ENCODE data around the gene GPR84. TPM values are rescaled to one million over a fixed set of nuclear protein-coding genes. Genes with fewer than 3 reads are reported as not detected.
A peak's percentile ranks its signal among the peaks of the same experiment; 100 is the strongest.

GPR84 gene
- total RNA-seq, 1 donor: 49.4 TPM

- Histone ChIP-seq H3K4me1 (ENCODE audit: insufficient read depth, low read length) (peaks cover 29% of the 10 kb centered on the region), H3K4me3 (ENCODE audit: low read length) (no peak overlapping the region), H3K27me3 (ENCODE audit: insufficient read depth, low read length) (no peaks in the 10 kb centered on the region), H3K9me3 (ENCODE audit: low read depth, low read length) (no peaks in the 10 kb centered on the region)
Observed at GRCh38 chr12:54397157-54397556, 32.9 kb upstream of the GPR84 start.

DNA sequence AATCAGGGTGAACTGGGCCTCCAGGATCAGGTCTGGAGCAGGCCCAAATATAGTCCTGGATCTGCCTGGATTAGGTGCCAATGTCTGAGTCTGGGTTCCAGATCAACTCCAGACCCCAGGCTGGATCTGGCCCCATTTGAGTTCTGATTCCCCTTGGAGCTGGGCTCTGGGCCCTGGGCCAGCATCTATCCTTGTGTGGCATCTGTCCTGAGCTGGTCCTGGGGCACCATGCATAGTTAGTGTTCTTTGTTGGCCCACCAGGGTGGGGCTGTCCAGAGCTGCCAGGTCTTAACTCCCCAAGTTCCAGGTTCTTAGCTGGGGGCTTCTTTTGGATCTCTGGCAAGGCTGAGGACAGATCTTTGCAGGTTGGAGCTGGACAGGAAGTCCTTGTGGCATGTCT lies 31.3 kb upstream of the GPR84 start:
- Histone ChIP-seq H3K27me3 (ENCODE audit: insufficient read depth, low read length) (no peaks in the 10 kb centered on the region), H3K4me1 (ENCODE audit: insufficient read depth, low read length) (peaks cover 45% of the 10 kb centered on the region), H3K9me3 (ENCODE audit: low read depth, low read length) (no peaks in the 10 kb centered on the region), H3K4me3 (ENCODE audit: low read length) (no peak overlapping the region)

DNA sequence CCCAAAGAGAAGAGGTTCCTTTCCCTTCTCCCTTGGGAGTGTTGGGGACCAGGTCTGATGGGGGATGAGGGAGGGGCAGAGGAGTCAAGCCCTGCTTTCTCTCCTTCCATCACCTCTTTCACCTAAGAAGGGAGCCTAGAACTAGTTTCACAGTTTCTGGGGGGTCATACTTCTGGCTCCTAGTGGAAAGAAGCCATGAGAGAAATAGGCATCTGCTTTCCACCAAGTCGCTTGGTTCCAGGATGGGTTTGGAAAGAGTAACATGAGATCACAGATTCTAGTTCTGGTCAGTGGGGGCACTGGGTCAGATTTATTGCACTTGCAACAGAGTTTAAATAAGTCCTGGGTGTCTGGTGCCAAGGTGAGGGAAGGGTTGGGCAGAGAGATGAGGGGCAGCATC lies 30.7 kb upstream of the GPR84 start:
- Histone ChIP-seq H3K27me3 (ENCODE audit: insufficient read depth, low read length) (no peaks in the 10 kb centered on the region), H3K9me3 (ENCODE audit: low read depth, low read length) (no peaks in the 10 kb centered on the region), H3K4me3 (ENCODE audit: low read length) (no peak overlapping the region), H3K4me1 (ENCODE audit: insufficient read depth, low read length) (peaks cover 49% of the 10 kb centered on the region)

GRCh38 chr12:54394281-54394719 lies 30.0 kb upstream of the GPR84 start:
- H3K4me1 ChIP-seq (ENCODE audit: insufficient read depth, low read length): peaks cover 56% of the 10 kb centered on the region
- H3K9me3 ChIP-seq (ENCODE audit: low read depth, low read length): no peaks in the 10 kb centered on the region
- H3K27me3 ChIP-seq (ENCODE audit: insufficient read depth, low read length): no peaks in the 10 kb centered on the region
- no peak overlapping the region for H3K4me3 ChIP-seq (ENCODE audit: low read length)

DNA sequence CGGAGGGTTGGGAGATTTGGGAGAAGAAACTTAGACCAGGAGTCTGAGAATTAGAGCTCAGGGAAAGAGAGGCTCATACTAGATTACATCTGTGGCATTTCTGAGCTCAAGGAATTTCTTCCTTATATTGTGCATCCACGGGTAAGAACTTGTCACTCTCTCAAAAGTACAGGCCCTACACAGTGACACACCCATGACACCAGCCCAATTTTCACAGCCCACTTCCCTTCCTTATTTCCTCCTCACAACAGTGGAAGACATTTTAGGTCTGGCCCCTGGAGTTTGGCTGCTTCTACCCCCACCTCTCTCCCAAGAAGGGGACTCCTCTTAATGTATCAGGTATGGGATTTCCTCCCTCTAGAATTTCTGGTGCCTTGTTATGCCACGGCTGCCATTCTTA lies 29.5 kb upstream of the GPR84 start:
- Histone ChIP-seq H3K4me1 (ENCODE audit: insufficient read depth, low read length) (peaks cover 61% of the 10 kb centered on the region), H3K4me3 (ENCODE audit: low read length) (no peak overlapping the region), H3K27me3 (ENCODE audit: insufficient read depth, low read length) (no peaks in the 10 kb centered on the region), H3K9me3 (ENCODE audit: low read depth, low read length) (no peaks in the 10 kb centered on the region)

DNA sequence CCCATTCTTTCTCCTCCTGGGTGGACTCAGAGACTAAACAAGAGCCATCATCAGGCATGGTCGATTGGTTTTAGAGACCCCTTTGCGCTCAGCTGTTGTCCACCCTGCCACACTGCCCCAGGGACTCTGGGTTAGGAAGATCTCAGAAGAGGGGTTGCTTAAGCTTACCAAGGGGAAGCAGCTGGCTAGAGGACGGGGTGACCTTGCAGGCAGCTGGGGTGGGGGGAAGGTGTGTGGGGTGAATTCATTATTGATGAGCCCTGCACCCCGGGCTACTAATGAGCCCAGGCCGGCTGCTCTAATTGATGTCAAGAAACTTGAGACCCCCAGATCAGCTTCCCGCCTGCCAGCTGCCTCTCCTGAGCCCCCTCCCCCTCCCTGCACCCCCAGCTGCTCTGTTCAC lies 28.9 kb upstream of the GPR84 start:
- no peaks in the 10 kb centered on the region for H3K27me3 ChIP-seq (ENCODE audit: insufficient read depth, low read length)
- H3K9me3 ChIP-seq (ENCODE audit: low read depth, low read length): no peaks in the 10 kb centered on the region
- peaks cover 66% of the 10 kb centered on the region for H3K4me1 ChIP-seq (ENCODE audit: insufficient read depth, low read length)
- H3K4me3 ChIP-seq (ENCODE audit: low read length): no peak overlapping the region

DNA sequence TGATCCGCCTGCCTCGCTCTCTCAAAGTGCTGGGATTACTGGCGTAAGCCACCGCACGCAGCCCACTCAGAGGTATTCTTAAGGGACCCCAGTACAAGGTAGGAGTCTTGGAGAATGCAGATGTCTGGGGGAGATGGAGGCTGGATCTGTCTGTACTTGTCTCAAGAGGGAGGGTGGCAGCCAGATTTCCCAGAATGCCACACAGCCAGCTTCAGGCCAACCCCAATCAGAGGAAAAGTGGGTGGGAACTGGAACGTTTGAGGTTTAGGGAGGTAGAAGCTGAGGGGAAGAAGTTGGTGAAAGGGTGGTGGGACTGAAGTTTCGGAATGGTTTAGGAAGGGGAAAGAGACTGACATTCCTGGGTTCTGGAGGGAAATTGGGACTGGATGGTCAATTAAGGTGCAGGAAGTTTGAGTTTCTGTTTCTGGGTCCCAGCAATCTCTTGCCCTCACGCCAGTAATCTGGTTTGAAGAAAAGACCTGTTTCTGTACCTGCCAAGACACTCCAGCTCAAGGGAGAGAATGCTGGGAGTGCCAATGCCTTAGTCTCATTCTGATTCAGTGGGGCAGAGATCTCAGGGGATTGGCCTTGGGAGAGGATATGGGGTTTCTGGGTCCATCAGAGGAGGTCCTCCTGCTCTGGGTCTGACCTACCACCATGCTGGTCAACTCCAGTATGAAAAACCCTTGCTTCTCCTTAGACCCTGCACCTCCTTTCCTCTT lies 28.4 kb upstream of the GPR84 start:
- H3K4me1 ChIP-seq (ENCODE audit: insufficient read depth, low read length): peaks cover 72% of the 10 kb centered on the region
- H3K9me3 ChIP-seq (ENCODE audit: low read depth, low read length): no peaks in the 10 kb centered on the region
- H3K4me3 ChIP-seq (ENCODE audit: low read length): no peak overlapping the region
- no peaks in the 10 kb centered on the region for H3K27me3 ChIP-seq (ENCODE audit: insufficient read depth, low read length)

DNA sequence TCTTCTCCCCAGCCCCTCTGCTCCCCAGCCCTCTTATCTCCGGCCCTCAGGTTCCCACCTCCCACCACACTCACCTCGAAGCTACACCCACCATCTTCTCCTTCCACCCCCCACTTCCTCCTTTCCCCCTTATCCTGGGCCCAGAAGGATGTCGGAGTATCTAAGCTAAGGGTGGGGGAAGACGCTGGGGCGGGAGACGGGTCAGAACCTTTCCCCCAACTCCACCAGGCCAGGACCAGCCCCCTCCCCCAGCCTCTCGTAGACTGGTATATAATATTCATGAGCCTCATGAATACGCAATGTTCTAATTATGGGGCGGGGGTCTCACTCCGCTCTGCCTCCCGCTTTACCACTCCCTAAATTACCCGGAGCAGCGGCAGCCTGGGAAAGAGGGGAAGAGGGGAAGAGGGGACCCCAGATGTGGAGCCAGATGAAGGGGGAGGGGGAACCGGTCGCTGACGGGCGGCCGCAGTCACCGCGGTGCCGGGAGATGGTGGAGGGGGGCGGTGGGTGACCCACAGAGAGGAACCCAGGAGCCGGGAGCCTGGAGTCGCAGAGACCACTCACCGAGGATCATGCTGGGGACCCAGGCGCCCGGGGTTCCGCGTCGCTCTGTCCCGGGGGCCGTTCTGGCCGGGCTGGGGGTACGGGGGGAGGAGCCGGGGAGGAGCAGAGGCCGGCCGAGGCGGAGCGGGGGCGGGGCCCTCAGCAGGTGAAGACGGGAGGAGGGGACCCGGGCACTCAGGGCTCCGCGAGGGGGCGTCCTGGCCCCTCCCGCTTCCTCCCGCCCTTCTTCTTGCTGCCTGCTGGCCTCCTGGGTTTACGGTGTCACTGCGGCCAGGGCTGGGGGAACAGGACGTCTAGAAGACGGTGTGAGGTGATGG lies 26.6 kb upstream of the GPR84 start:
- Histone ChIP-seq H3K4me1 (ENCODE audit: insufficient read depth, low read length) (peaks cover 89% of the 10 kb centered on the region), H3K27me3 (ENCODE audit: insufficient read depth, low read length) (no peaks in the 10 kb centered on the region), H3K9me3 (ENCODE audit: low read depth, low read length) (no peaks in the 10 kb centered on the region), H3K4me3 (ENCODE audit: low read length) (peak overlapping the region; percentile 35)

DNA sequence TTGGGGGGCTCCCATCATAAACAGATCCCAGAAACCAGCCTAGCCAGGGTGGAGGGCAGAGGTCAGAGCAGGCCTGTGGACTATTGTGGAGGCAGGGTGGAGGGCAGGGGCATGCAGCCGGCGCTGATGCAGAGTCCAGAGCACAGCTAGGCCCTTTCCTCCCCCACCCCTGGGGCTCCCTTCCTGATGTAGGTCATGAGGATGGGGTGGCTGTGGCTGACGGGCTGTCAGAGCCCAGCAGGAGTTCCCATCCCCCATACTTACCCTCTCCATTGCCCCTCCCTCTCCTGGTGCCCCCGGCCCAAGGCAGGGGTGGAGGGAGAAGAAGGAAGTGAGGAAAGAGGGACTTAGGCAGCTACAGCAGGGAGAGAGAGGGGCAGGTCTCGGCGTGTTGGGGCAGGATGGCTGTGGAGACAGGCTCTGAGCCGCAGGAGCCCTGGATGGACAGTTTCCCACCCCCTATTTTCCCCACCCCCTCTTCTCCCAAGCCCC lies 25.9 kb upstream of the GPR84 start:
- Histone ChIP-seq H3K4me1 (ENCODE audit: insufficient read depth, low read length) (peaks cover 96% of the 10 kb centered on the region), H3K9me3 (ENCODE audit: low read depth, low read length) (no peaks in the 10 kb centered on the region), H3K27me3 (ENCODE audit: insufficient read depth, low read length) (no peaks in the 10 kb centered on the region), H3K4me3 (ENCODE audit: low read length) (no peak overlapping the region)

DNA sequence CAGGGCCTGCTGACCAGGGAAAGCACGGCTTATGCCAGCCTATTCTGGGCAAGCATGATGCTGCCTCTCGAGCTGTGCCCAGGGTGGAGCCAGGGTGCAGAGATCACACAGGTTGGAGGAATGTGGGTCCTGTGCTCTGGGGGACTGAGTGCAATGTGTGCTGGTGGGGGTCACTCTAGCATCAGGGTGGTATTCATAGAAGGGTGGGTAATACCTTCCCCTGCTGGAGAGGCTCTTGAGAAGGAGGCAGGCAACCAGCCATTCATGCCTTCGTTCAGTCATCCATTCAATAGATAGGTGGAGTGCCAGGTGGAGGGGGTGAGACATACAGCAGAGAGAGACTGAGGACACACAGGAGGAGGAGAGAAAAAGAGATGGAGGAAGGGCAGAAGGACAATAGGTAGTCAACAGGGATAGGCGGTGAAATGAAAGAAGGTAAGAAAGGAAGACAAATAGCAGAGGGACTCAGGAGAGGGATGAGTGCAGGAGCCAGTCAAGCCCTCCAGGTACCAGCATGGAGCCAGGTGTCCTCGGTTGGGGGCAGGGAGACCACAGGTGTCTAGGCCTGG lies 25.4 kb upstream of the GPR84 start:
- Histone ChIP-seq H3K9me3 (ENCODE audit: low read depth, low read length) (no peaks in the 10 kb centered on the region), H3K27me3 (ENCODE audit: insufficient read depth, low read length) (no peaks in the 10 kb centered on the region), H3K4me1 (ENCODE audit: insufficient read depth, low read length) (peaks cover 98% of the 10 kb centered on the region), H3K4me3 (ENCODE audit: low read length) (no peak overlapping the region)

DNA sequence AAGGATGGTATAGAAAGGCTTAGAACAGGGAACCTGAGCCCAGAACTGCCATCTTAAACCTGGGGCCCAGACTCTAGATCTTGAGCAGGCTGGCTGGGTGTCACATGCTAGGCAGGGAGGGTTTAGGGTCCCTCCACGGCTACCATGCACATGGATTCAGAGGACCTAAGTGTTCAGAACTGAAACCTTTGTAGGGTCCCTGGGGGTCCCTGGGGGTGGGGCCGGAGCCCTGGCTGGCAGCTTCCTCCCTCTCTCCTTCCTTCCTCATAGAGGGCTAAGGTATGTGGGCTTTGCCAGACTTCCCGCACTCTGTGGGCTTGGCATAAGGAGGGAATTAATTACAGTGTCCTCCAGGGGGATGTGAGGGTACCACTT lies 24.8 kb upstream of the GPR84 start:
- Histone ChIP-seq H3K4me3 (ENCODE audit: low read length) (no peak overlapping the region), H3K4me1 (ENCODE audit: insufficient read depth, low read length) (peaks cover 98% of the 10 kb centered on the region), H3K27me3 (ENCODE audit: insufficient read depth, low read length) (no peaks in the 10 kb centered on the region), H3K9me3 (ENCODE audit: low read depth, low read length) (no peaks in the 10 kb centered on the region)

GRCh38 chr12:54388237-54389133 lies 24.2 kb upstream of the GPR84 start:
- H3K9me3 ChIP-seq (ENCODE audit: low read depth, low read length): no peaks in the 10 kb centered on the region
- H3K4me3 ChIP-seq (ENCODE audit: low read length): no peak overlapping the region
- H3K4me1 ChIP-seq (ENCODE audit: insufficient read depth, low read length): peaks cover 98% of the 10 kb centered on the region
- no peaks in the 10 kb centered on the region for H3K27me3 ChIP-seq (ENCODE audit: insufficient read depth, low read length)

DNA sequence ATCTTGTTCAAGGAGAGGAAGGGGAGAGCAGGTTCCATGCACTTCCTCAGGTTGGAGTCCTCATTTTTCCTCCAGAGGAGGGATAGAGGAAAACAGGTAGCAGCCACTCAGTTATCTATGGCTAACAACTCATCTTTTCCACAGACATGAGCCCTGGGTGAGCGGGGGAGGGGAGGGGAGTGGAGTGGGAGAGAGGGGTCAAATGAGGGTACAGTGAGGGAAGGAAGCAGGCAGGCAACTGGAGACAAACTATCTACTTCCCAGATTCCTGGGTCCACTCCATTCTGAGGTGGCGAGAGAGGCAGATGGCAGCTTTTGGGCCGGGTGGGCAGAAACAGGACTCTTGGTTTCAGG lies 22.8 kb upstream of the GPR84 start:
- Histone ChIP-seq H3K4me1 (ENCODE audit: insufficient read depth, low read length) (peaks cover 97% of the 10 kb centered on the region), H3K4me3 (ENCODE audit: low read length) (no peak overlapping the region), H3K9me3 (ENCODE audit: low read depth, low read length) (no peaks in the 10 kb centered on the region), H3K27me3 (ENCODE audit: insufficient read depth, low read length) (no peaks in the 10 kb centered on the region)

GRCh38 chr12:54386403-54387113 lies 22.3 kb upstream of the GPR84 start:
- H3K4me1 ChIP-seq (ENCODE audit: insufficient read depth, low read length): peaks cover 97% of the 10 kb centered on the region
- H3K9me3 ChIP-seq (ENCODE audit: low read depth, low read length): no peaks in the 10 kb centered on the region
- H3K27me3 ChIP-seq (ENCODE audit: insufficient read depth, low read length): no peaks in the 10 kb centered on the region
- no peak overlapping the region for H3K4me3 ChIP-seq (ENCODE audit: low read length)
